ENCODE data around the gene C11orf21.

C11orf21 gene

DNA sequence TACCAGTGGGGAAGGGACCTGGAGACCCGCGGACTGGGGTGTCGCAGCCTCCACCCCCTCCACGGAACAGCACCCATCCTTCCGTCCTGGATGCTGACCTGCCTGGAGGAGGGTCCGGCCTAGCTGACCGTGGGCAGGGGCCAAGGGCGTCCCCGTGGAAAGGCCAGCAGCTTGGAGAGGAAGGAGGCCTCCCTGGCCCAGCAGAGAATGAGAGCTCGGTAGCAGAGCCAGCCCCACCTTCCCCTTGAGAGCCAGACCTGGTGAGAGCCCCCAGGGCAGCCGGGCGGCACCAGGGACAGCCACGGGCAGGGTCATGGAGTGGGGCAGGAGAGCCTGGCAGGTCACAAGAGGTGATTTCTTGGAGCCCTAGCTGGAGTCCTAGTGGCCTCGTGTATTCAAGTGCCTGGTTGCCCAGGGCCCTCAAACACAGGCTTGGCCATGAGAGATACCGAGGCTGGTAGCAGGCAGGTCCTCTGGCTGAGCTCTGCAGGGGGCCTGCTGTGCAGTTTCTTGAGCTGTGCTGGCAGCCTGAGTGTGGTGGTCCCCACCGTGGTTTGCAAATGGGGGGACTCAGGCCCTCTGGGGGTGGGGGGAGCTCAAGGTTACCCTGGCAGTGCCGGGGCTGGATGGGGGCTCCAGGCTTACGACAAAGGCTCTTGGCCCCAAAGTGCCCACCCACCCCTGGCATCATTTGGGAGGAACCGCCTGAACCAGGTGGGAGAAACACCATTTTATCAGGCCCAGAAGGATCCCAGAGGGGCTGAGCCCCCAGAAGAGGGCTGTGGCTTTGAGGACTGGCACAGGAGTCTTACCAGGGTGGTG, 7.7 kb upstream of the C11orf21 start:
- DNase-seq (ENCODE audit: low read depth) = no peak
- TF ChIP-seq, protein P1, sequence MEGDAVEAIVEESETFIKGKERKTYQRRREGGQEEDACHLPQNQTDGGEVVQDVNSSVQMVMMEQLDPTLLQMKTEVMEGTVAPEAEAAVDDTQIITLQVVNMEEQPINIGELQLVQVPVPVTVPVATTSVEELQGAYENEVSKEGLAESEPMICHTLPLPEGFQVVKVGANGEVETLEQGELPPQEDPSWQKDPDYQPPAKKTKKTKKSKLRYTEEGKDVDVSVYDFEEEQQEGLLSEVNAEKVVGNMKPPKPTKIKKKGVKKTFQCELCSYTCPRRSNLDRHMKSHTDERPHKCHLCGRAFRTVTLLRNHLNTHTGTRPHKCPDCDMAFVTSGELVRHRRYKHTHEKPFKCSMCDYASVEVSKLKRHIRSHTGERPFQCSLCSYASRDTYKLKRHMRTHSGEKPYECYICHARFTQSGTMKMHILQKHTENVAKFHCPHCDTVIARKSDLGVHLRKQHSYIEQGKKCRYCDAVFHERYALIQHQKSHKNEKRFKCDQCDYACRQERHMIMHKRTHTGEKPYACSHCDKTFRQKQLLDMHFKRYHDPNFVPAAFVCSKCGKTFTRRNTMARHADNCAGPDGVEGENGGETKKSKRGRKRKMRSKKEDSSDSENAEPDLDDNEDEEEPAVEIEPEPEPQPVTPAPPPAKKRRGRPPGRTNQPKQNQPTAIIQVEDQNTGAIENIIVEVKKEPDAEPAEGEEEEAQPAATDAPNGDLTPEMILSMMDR (IDR thresholded peaks at IDR 0.05; ENCODE audit: control insufficient read depth, insufficient read depth, low read depth, low read length, missing control alignments) = no peak
- no peak overlapping the region for H3K4me3 ChIP-seq (ENCODE audit: control insufficient read depth, low read depth, low read length)

- DNase-seq (ENCODE audit: low read depth) = no peak
- no peak overlapping the region for H3K4me3 ChIP-seq (ENCODE audit: control insufficient read depth, low read depth, low read length)
- TF ChIP-seq, protein P1 (IDR thresholded peaks at IDR 0.05; ENCODE audit: control insufficient read depth, insufficient read depth, low read depth, low read length, missing control alignments) = no peak
These were observed 7.0 kb upstream of the C11orf21 start for GRCh38 chr11:2308713-2309112.

DNA sequence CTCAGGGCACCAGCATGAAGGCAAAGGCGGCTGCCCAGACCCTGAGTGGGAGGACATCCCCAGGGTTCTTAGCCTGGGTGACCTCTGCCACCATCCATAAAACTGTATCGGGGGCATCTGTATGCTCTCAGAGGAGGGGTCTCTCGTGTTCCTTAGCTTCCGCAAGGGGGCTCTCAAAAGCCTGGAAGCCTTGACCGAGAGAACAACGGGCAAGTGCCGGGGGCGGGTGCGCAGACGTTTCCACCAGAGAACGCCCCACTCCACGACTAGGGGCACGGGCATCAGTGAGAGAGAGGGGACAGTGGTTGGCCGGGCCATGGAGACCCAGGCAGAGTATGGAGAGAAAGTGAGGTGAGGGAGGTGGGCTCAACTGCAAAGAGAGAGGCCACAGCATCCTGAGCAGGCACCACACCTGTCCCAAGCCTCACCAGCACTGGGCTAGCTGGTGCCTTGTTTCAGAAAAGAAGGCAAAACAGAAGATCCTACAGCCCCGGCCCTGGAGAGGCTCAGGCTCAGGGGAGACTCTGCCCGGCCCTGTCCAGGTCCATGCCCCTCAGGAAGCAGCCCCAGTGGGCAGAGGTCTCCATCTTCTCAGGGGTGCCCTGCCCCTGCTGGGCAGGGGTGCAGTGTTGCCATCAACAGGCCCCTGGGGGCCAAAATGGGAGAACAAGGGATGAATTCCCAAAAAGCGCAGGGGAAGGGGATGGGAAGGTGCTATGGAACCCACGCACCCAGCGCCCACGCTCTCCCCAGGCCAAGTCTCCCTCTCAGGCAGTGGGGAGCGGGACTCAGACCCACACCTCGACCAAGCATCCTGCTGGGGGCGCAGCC, 6.0 kb upstream of the C11orf21 start:
- DNase-seq (ENCODE audit: low read depth) = no peak
- H3K4me3 ChIP-seq (ENCODE audit: control insufficient read depth, low read depth, low read length) = no peak overlapping the region
- TF ChIP-seq, protein P1 (IDR thresholded peaks at IDR 0.05; ENCODE audit: control insufficient read depth, insufficient read depth, low read depth, low read length, missing control alignments) = no peak

- no peak overlapping the region for H3K4me3 ChIP-seq (ENCODE audit: control insufficient read depth, low read depth, low read length)
- DNase-seq (ENCODE audit: low read depth) = no peak
- TF ChIP-seq, protein P1 (IDR thresholded peaks at IDR 0.05; ENCODE audit: control insufficient read depth, insufficient read depth, low read depth, low read length, missing control alignments) = no peak
These were observed 5.3 kb upstream of the C11orf21 start for GRCh38 chr11:2306877-2307500.

DNA sequence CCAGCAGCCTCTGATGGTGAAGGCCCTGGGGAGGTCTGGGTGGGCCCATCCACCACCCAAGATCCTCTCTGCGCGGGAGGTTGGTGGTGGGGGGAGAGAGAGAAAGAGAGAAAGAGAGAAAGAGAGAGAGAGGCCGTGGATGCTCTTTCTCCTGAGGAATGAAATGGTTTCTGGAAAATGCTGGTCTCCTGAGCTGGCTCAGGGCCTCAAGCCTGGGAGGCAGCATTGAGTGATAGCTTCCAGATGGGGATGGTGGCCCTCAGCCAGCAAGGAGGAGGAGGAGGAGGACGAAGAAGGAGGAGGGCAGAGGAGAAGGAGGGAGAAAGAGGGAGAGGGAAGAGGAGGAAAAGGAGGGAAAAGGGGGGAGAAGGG, 4.7 kb upstream of the C11orf21 start:
- TF ChIP-seq, protein P1 (IDR thresholded peaks at IDR 0.05; ENCODE audit: control insufficient read depth, insufficient read depth, low read depth, low read length, missing control alignments) = no peak
- peak; percentile 37 for DNase-seq (ENCODE audit: low read depth)
- no peak overlapping the region for H3K4me3 ChIP-seq (ENCODE audit: control insufficient read depth, low read depth, low read length)

- no peak for DNase-seq (ENCODE audit: low read depth)
- no peak overlapping the region for H3K4me3 ChIP-seq (ENCODE audit: control insufficient read depth, low read depth, low read length)
- TF ChIP-seq, protein P1 (IDR thresholded peaks at IDR 0.05; ENCODE audit: control insufficient read depth, insufficient read depth, low read depth, low read length, missing control alignments) = no peak
These were observed 4.2 kb upstream of the C11orf21 start for GRCh38 chr11:2305788-2306451.
